CD4-positive, alpha-beta T cell treated with Interleukin-21 for 1 hour (primary cell): Measurements from ENCODE around the gene ZNF302.
"Not testable (repeated sequence)": the region's sequence is repeated elsewhere in the genome, so short reads cannot be mapped to it uniquely, and the experiment has no call there.

ENCODE experiments used
- DNase-seq: peaks from one replicate; pipeline ENCODE4 v3.0.0-alpha.2; 2020

Gene ZNF302

GRCh38 chr19:34675250-34675649 lies 2.2 kb upstream of the ZNF302 start:
- DNase-seq: no peak

- DNase-seq: no peak
Measured at GRCh38 chr19:34675919-34676318, 1.6 kb upstream of the ZNF302 start.

- DNase-seq: peak; percentile 86
Measured at GRCh38 chr19:34676697-34677385, 637 bp upstream of the ZNF302 start, which contains the start of gene SCGB2B2. Gene SCGB2B2, minus strand, starts transcription at chr19:34677159. Its CDS starts 82,596 bp downstream, at chr19:34594563.

GRCh38 chr19:34678085-34678412 lies 571 bp downstream of the ZNF302 start:
- no peak for DNase-seq

- no peak for DNase-seq
Measured at GRCh38 chr19:34678421-34678820, 943 bp downstream of the ZNF302 start.

GRCh38 chr19:34681478-34681877 lies 4.0 kb downstream of the ZNF302 start:
- no peak for DNase-seq

- not testable (repeated sequence) for DNase-seq
Measured at GRCh38 chr19:34685266-34685665, 7.8 kb downstream of the ZNF302 start.

- no peak for DNase-seq
Measured at GRCh38 chr19:34686455-34686854, 9.0 kb downstream of the ZNF302 start.

- DNase-seq: no peak
Measured at GRCh38 chr19:34687348-34687747, 9.9 kb downstream of the ZNF302 start.

GRCh38 chr19:34688592-34688991 lies 11.1 kb downstream of the ZNF302 start:
- DNase-seq: no peak

- DNase-seq: no peak
Measured at GRCh38 chr19:34690372-34690771, 12.9 kb downstream of the ZNF302 start.

GRCh38 chr19:34692549-34692948 lies 15.1 kb downstream of the ZNF302 start:
- no peak for DNase-seq

- DNase-seq: no peak
Measured at GRCh38 chr19:34707661-34708060, 30.2 kb downstream of the ZNF302 start.

- no peak for DNase-seq
Measured at GRCh38 chr19:34711890-34712289, 34.4 kb downstream of the ZNF302 start.

- peak; percentile 80 for DNase-seq
Measured at GRCh38 chr19:34712395-34713261, 35.1 kb downstream of the ZNF302 start.

- no peak for DNase-seq
Measured at GRCh38 chr19:34713262-34713637, 35.8 kb downstream of the ZNF302 start.

GRCh38 chr19:34715357-34715756 lies 37.9 kb downstream of the ZNF302 start:
- no peak for DNase-seq

- no peak for DNase-seq
Measured at GRCh38 chr19:34722353-34722752, 44.9 kb downstream of the ZNF302 start.

- no peak for DNase-seq
Measured at GRCh38 chr19:34725400-34725799, 47.9 kb downstream of the ZNF302 start.

- no peak for DNase-seq
Measured at GRCh38 chr19:34731019-34731829, 53.7 kb downstream of the ZNF302 start.

- DNase-seq: no peak
Measured at GRCh38 chr19:34731964-34732363, 54.5 kb downstream of the ZNF302 start.

- DNase-seq: no peak
Measured at GRCh38 chr19:34732612-34733211, 55.2 kb downstream of the ZNF302 start.

GRCh38 chr19:34733266-34733745 lies 55.8 kb downstream of the ZNF302 start:
- DNase-seq: no peak
